Stimulated activated CD4-positive, alpha-beta T cell treated with anti-CD3 and anti-CD28 coated beads, TNF-alpha, amount 100 ng/mL, for 1 hour (primary cell): ENCODE measurements around the gene PRG2.
"Not testable (repeated sequence)": the region's sequence is repeated elsewhere in the genome, so short reads cannot be mapped to it uniquely, and the experiment has no call there.

Experiments
- DNase-seq, 3 donors: peaks; one replicate each; pipeline ENCODE4 v3.0.0-alpha.2; 2020; ENCODE audit warnings: low read depth in 3 of 3, low spot score in 1 of 3

PRG2 gene

GRCh38 chr11:57348636-57349313 is 41.7 kb downstream of the PRG2 start:
- DNase-seq: no peak

GRCh38 chr11:57348052-57348451 is 42.4 kb downstream of the PRG2 start:
- no peak for DNase-seq

GRCh38 chr11:57347336-57347735 is 43.1 kb downstream of the PRG2 start:
- DNase-seq: no peak

GRCh38 chr11:57345555-57346211 is 44.8 kb downstream of the PRG2 start:
- DNase-seq: peak; percentile 33 to 56 (median 50)

- DNase-seq: no peak
Measured at GRCh38 chr11:57344826-57345225, 45.6 kb downstream of the PRG2 start.

- DNase-seq: no peak
Measured at GRCh38 chr11:57343825-57344224, 46.6 kb downstream of the PRG2 start.

GRCh38 chr11:57342702-57343101 is 47.7 kb downstream of the PRG2 start:
- no peak for DNase-seq

GRCh38 chr11:57341250-57341808 is 49.1 kb downstream of the PRG2 start:
- no peak for DNase-seq

GRCh38 chr11:57340039-57340615 is 50.3 kb downstream of the PRG2 start:
- no peak for DNase-seq

- no peak for DNase-seq
Measured at GRCh38 chr11:57339328-57339727, 51.1 kb downstream of the PRG2 start.

- DNase-seq: no peak
Measured at GRCh38 chr11:57338142-57338541, 52.3 kb downstream of the PRG2 start, which contains the start of gene P2RX3. TSS of gene P2RX3 (plus strand) at chr11:57338352. CDS start at chr11:57338551, 199 bp downstream.

GRCh38 chr11:57336856-57337255 is 53.6 kb downstream of the PRG2 start:
- DNase-seq: not testable (repeated sequence)
